ENCODE measurements around the gene FCRLA. TPM values are rescaled to one million over a fixed set of nuclear protein-coding genes. Genes with fewer than 3 reads are reported as not detected.

FCRLA gene
- polyA plus RNA-seq, 2 of the 4 experiments (the other 2 are of a cell fraction): 0.10 TPM; not detected in 1

GRCh38 chr1:161749509-161750407, 42.7 kb downstream of the FCRLA start, which contains the start of gene DUSP12 (continued):
- TF ChIP-seq HMGXB4 (CRISPR knock-in tag; IDR thresholded peaks at IDR 0.05; ENCODE audit: borderline replicate concordance) (peak; percentile 90; the same call in 1 of the 2 replicates), SMC3 (IDR thresholded peaks at IDR 0.05) (no peak), FOSL2 (IDR thresholded peaks at IDR 0.05) (no peak), FOSL2 (CRISPR knock-in tag; IDR thresholded peaks at IDR 0.05) (no peak), EP300 (IDR thresholded peaks at IDR 0.05) (no peak), ATOH8 (CRISPR knock-in tag; IDR thresholded peaks at IDR 0.05; ENCODE audit: low read depth) (0 out of 2 replicates have a peak, but pooled peaks have one; percentile 54), FOXS1 (CRISPR knock-in tag; IDR thresholded peaks at IDR 0.05) (no peak), ZSCAN20 (CRISPR knock-in tag; IDR thresholded peaks at IDR 0.05) (no peak), BHLHE40 (IDR thresholded peaks at IDR 0.05; ENCODE audit: low read depth, low read length) (no peak), NPAS2 (CRISPR knock-in tag; IDR thresholded peaks at IDR 0.05; ENCODE audit: borderline replicate concordance) (no peak), USF2 (IDR thresholded peaks at IDR 0.05) (0 out of 2 replicates have a peak, but pooled peaks have one; percentile 1)

GRCh38 chr1:161763522-161764098, 56.6 kb downstream of the FCRLA start:
- FAIRE-seq (peak; percentile 54), DNase-seq (ENCODE audit: low read depth in 1 of 2, low spot score in 1 of 2) (peak; percentile 47 to 63), ATAC-seq (peak in 1 of 2 experiments; percentile 56; a peak in 3 of 6 replicates)
- no peak for TF ChIP-seq ESRRA (IDR thresholded peaks at IDR 0.05; ENCODE audit: borderline replicate concordance, low read length)
- peak; percentile 56 for TF ChIP-seq CTCF (IDR thresholded peaks at IDR 0.05)
- TF ChIP-seq MYC (IDR thresholded peaks at IDR 0.05; ENCODE audit: borderline replicate concordance, low read length): no peak
- peak; percentile 24 to 35; a peak in 3 of 5 replicates for TF ChIP-seq RAD21 (conservative IDR thresholded peaks at IDR 0.05 in 1 of 2, IDR thresholded peaks at IDR 0.05 in 1 of 2)
- TF ChIP-seq HOXB13 (CRISPR knock-in tag; IDR thresholded peaks at IDR 0.05; ENCODE audit: low read depth): no peak
- TF ChIP-seq SMC3 (IDR thresholded peaks at IDR 0.05): peak; percentile 42; the same call in 1 of the 3 replicates
- TF ChIP-seq RARB (CRISPR knock-in tag; IDR thresholded peaks at IDR 0.05): no peak
- H3K27ac ChIP-seq: no peak overlapping the region
- H3K9me3 ChIP-seq: no peaks in the 10 kb centered on the region
- ChIA-PET CTCF (interaction anchor here (0.6 to 2.9 kb wide), 4 partner anchors 14 to 274 kb away, joined by 3 to 13 read pairs (median 7); partner anchors contain the start of gene DUSP12), POLR2A (interaction anchor here (0.6 kb wide), 2 partner anchors 8 to 9 kb away, joined by 5 to 8 read pairs; no protein-coding TSS in a partner anchor)
- H3K4me3 ChIP-seq: no peak overlapping the region
- 57% methylated on average over 7 of the region's 7 CpGs for WGBS (ENCODE audit: missing lambda C conversion rate)
- peak overlapping the region; percentile 90; the same call in 1 of the 3 replicates for H3K4me2 ChIP-seq
- peaks cover 10% of the 10 kb centered on the region; the same call in 1 of the 3 replicates for H3K4me1 ChIP-seq

Small RNAs within 50 kb of the gene (small RNA-seq; reads per million reads assigned to genes)
- gene RF00019 (0 reads per million in 6 experiments), gene RN7SL466P (0 reads per million in 6 experiments)

Other genes starting within 250 kb of the FCRLA start
- gene FCGR2A, start 201.8 kb upstream of the FCRLA start, polyA plus RNA-seq (2011; rRNA removed): 0.12 and 0.13 TPM in 2 replicates
- gene FCGR2A, start 201.8 kb upstream of the FCRLA start, polyA plus RNA-seq (2017; fragmentation: RNase III; extraction: RNeasy Plus Mini Kit Qiagen cat#74134 plus additional on column Dnase treatment): not detected in 3 replicates
- 0.22 and 0.58 TPM in 2 replicates for gene HSPA6, start 182.7 kb upstream of the FCRLA start, polyA plus RNA-seq (2011; rRNA removed)
- gene HSPA6, start 182.7 kb upstream of the FCRLA start, polyA plus RNA-seq (2017; fragmentation: RNase III; extraction: RNeasy Plus Mini Kit Qiagen cat#74134 plus additional on column Dnase treatment): 0.26 to 0.50 TPM (median 0.50 TPM) in 3 replicates
- gene FCGR3A, start 157.4 kb upstream of the FCRLA start, polyA plus RNA-seq (2011; rRNA removed): not detected in 2 replicates
- not detected in 3 replicates for gene FCGR3A, start 157.4 kb upstream of the FCRLA start, polyA plus RNA-seq (2017; fragmentation: RNase III; extraction: RNeasy Plus Mini Kit Qiagen cat#74134 plus additional on column Dnase treatment)
- not detected in 2 replicates for gene FCGR3B, start 76.1 kb upstream of the FCRLA start, polyA plus RNA-seq (2011; rRNA removed)
- not detected in 3 replicates for gene FCGR3B, start 76.1 kb upstream of the FCRLA start, polyA plus RNA-seq (2017; fragmentation: RNase III; extraction: RNeasy Plus Mini Kit Qiagen cat#74134 plus additional on column Dnase treatment)
- not detected in 2 replicates for gene FCGR2B, start 44.1 kb upstream of the FCRLA start, polyA plus RNA-seq (2011; rRNA removed)
- not detected in 3 replicates for gene FCGR2B, start 44.1 kb upstream of the FCRLA start, polyA plus RNA-seq (2017; fragmentation: RNase III; extraction: RNeasy Plus Mini Kit Qiagen cat#74134 plus additional on column Dnase treatment)
- gene FCRLB, start 14.3 kb downstream of the FCRLA start, polyA plus RNA-seq (2011; rRNA removed): 0.69 and 0.75 TPM in 2 replicates
- gene FCRLB, start 14.3 kb downstream of the FCRLA start, polyA plus RNA-seq (2017; fragmentation: RNase III; extraction: RNeasy Plus Mini Kit Qiagen cat#74134 plus additional on column Dnase treatment): 0.48 to 0.62 TPM (median 0.54 TPM) in 3 replicates
- 79.2 and 96.3 TPM in 2 replicates for gene DUSP12, start 42.6 kb downstream of the FCRLA start, polyA plus RNA-seq (2011; rRNA removed)
- 47.3 to 50.2 TPM (median 49.6 TPM) in 3 replicates for gene DUSP12, start 42.6 kb downstream of the FCRLA start, polyA plus RNA-seq (2017; fragmentation: RNase III; extraction: RNeasy Plus Mini Kit Qiagen cat#74134 plus additional on column Dnase treatment)
- gene ATF6, start 59.1 kb downstream of the FCRLA start, polyA plus RNA-seq (2011; rRNA removed): 26.8 and 28.0 TPM in 2 replicates
- 8.6 to 9.2 TPM (median 9.0 TPM) in 3 replicates for gene ATF6, start 59.1 kb downstream of the FCRLA start, polyA plus RNA-seq (2017; fragmentation: RNase III; extraction: RNeasy Plus Mini Kit Qiagen cat#74134 plus additional on column Dnase treatment)

Measured in A549 (cell line).